ENCODE results near the gene FAU. TPM values are rescaled to one million over a fixed set of nuclear protein-coding genes. Genes with fewer than 3 reads are reported as not detected.

The FAU gene
- total and polyA plus RNA-seq, 9 of the 15 experiments (the other 6 are each of a cell fraction or from before 2014, with no cell fraction given): 433 to 1,827 (median 942) TPM

DNA sequence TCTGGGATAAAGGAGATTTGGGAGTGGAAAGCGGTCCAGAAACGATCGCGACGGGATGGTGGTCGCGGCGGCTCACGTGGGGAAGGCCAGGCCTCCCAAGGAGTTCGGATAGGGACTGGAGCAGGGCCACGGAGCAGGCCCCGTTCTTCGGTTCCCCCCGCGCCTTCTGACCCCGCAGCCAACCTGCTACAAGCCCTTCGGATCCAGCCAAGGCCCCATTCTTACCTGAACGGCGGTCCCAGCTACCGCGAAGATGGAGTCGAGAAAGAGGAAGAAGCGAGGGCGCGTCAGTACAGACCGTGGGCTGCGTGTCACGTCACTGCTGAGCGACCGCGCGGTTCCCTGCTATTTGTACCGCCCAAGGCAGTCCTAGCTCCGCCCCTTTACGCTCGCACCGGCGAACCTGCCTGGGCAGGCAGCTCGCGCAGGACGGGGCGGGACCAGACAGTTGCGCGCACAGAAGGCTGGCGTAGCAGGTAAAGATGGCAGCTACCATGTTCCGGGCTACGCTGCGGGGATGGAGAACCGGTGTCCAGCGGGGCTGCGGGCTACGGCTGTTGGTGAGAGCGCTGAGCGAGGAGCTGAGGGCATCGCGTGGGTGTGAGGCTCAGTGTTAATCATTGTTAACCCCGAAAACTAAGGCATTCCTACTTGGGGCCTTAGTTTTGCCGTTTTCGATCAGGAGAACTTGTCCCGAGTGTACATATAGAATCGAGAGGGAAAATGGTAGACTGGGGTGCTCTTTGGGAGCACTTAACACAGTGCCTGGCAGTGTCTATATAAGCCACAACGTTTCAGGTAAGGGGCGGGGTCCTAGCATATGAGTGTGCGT lies at the start of gene FAU, which contains the start of gene MRPL49 (continued):
- TF ChIP-seq, protein P1, sequence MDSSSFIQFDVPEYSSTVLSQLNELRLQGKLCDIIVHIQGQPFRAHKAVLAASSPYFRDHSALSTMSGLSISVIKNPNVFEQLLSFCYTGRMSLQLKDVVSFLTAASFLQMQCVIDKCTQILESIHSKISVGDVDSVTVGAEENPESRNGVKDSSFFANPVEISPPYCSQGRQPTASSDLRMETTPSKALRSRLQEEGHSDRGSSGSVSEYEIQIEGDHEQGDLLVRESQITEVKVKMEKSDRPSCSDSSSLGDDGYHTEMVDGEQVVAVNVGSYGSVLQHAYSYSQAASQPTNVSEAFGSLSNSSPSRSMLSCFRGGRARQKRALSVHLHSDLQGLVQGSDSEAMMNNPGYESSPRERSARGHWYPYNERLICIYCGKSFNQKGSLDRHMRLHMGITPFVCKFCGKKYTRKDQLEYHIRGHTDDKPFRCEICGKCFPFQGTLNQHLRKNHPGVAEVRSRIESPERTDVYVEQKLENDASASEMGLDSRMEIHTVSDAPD (CRISPR knock-in tag; IDR thresholded peaks at IDR 0.05): no peak
- TF ChIP-seq SIN3B (IDR thresholded peaks at IDR 0.05; ENCODE audit: low read depth): peak; percentile 85
- no peak for TF ChIP-seq NCOA6 (IDR thresholded peaks at IDR 0.05)
- TF ChIP-seq ATF1 (CRISPR knock-in tag; IDR thresholded peaks at IDR 0.05): peak; percentile 94
- peak; percentile 99 for TF ChIP-seq ATF1 (tag; IDR thresholded peaks at IDR 0.05)
- no peak for TF ChIP-seq ZNF133 (CRISPR knock-in tag; IDR thresholded peaks at IDR 0.05)
- TF ChIP-seq BRD4 (IDR thresholded peaks at IDR 0.05): no peak
- TF ChIP-seq ZNF695 (CRISPR knock-in tag; IDR thresholded peaks at IDR 0.05): no peak
- no peak for TF ChIP-seq CBX8 (IDR thresholded peaks at IDR 0.05; ENCODE audit: borderline replicate concordance, extremely low read depth, low read depth, low read length, poor library complexity, severe bottlenecking)
- TF ChIP-seq, protein P2, sequence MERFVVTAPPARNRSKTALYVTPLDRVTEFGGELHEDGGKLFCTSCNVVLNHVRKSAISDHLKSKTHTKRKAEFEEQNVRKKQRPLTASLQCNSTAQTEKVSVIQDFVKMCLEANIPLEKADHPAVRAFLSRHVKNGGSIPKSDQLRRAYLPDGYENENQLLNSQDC (CRISPR knock-in tag; IDR thresholded peaks at IDR 0.05): no peak
- no peak for TF ChIP-seq CUX1 (CRISPR knock-in tag; IDR thresholded peaks at IDR 0.05)
- TF ChIP-seq XRCC3 (IDR thresholded peaks at IDR 0.05): no peak
- no peak for TF ChIP-seq ETS2 (tag; IDR thresholded peaks at IDR 0.05; ENCODE audit: borderline replicate concordance, poor library complexity, severe bottlenecking)
- TF ChIP-seq KLF16 (IDR thresholded peaks at IDR 0.05): no peak
- TF ChIP-seq ZNF76 (CRISPR knock-in tag; IDR thresholded peaks at IDR 0.05; ENCODE audit: borderline replicate concordance): no peak
